ENCODE measurements around the gene IFRD1.

IFRD1 gene

GRCh38 chr7:112523871-112524270, 73.6 kb downstream of the IFRD1 start:
- DNase-seq = no peak
